ENCODE data around the gene HTRA1.
A peak's percentile ranks its signal among the peaks of the same experiment; 100 is the strongest.

HTRA1 gene
- total RNA-seq, result 0 to 0.05 (median 0) reads per million in 3 experiments

- DNase-seq, result no peak
These were observed at the start of gene HTRA1 for GRCh38 chr10:122461367-122461728. Gene HTRA1, plus strand, starts transcription at chr10:122461553. Its CDS starts 100 bp downstream, at chr10:122461653.

GRCh38 chr10:122413327-122413726 is 48.0 kb upstream of the HTRA1 start:
- DNase-seq, result no peak

- DNase-seq, result no peak
These were observed 43.7 kb upstream of the HTRA1 start for GRCh38 chr10:122417667-122418066.

GRCh38 chr10:122419016-122419415 is 42.3 kb upstream of the HTRA1 start:
- no peak for DNase-seq

GRCh38 chr10:122419876-122420623 is 41.3 kb upstream of the HTRA1 start:
- DNase-seq, result no peak

- DNase-seq, result no peak
These were observed 40.7 kb upstream of the HTRA1 start for GRCh38 chr10:122420624-122421007.

GRCh38 chr10:122421054-122421625 is 40.2 kb upstream of the HTRA1 start:
- DNase-seq, result no peak

- DNase-seq, result no peak
These were observed 39.6 kb upstream of the HTRA1 start for GRCh38 chr10:122421742-122422141.

GRCh38 chr10:122422266-122422989 is 38.9 kb upstream of the HTRA1 start:
- no peak for DNase-seq

GRCh38 chr10:122424059-122424458 is 37.3 kb upstream of the HTRA1 start:
- DNase-seq, result no peak

GRCh38 chr10:122426829-122427228 is 34.5 kb upstream of the HTRA1 start:
- DNase-seq, result no peak

GRCh38 chr10:122427280-122427679 is 34.1 kb upstream of the HTRA1 start:
- DNase-seq, result no peak

- peak; percentile 54 for DNase-seq
These were observed 26.0 kb upstream of the HTRA1 start for GRCh38 chr10:122435212-122435827.

GRCh38 chr10:122441961-122442360 is 19.4 kb upstream of the HTRA1 start:
- DNase-seq, result no peak

- no peak for DNase-seq
These were observed 15.9 kb upstream of the HTRA1 start for GRCh38 chr10:122445469-122445868.

GRCh38 chr10:122445904-122446303 is 15.4 kb upstream of the HTRA1 start:
- DNase-seq, result no peak

- no peak for DNase-seq
These were observed 14.5 kb upstream of the HTRA1 start for GRCh38 chr10:122446668-122447423.

GRCh38 chr10:122448600-122448999 is 12.8 kb upstream of the HTRA1 start:
- no peak for DNase-seq

- DNase-seq, result no peak
These were observed 12.2 kb upstream of the HTRA1 start for GRCh38 chr10:122449153-122449552.

GRCh38 chr10:122450353-122450990 is 10.9 kb upstream of the HTRA1 start:
- no peak for DNase-seq

- DNase-seq, result no peak
These were observed 7.3 kb upstream of the HTRA1 start for GRCh38 chr10:122454071-122454470.

GRCh38 chr10:122454603-122455080 is 6.7 kb upstream of the HTRA1 start, which contains the start of gene ARMS2:
Gene ARMS2, plus strand, starts transcription at chr10:122454653. Its CDS starts 75 bp downstream, at chr10:122454728.
- DNase-seq, result no peak

All from central memory CD4-positive, alpha-beta T cell (primary cell).